Left ventricle myocardium inferior (tissue), 1 donor: ENCODE data around the gene TMEM19. TPM values are rescaled to one million over a fixed set of nuclear protein-coding genes. Genes with fewer than 3 reads are reported as not detected.

Experiments
- DNase-seq: peaks from one replicate; pipeline ENCODE4 v3.0.0-alpha.2; 2020
- H3K27ac ChIP-seq: fragments of 200-600 bp; replicated peaks from 2 replicates; pipeline ENCODE4 v1.8.0; 2021
- H3K27me3 ChIP-seq: fragments of 200-600 bp; 2 replicates; pipeline ENCODE4 v1.8.0; 2021; ENCODE audit warnings: low read depth
- H3K36me3 ChIP-seq: fragments of 200-600 bp; 2 replicates; pipeline ENCODE4 v1.8.0; 2021
- H3K4me1 ChIP-seq: fragments of 200-600 bp; 2 replicates; pipeline ENCODE4 v1.8.0; 2021
- H3K4me3 ChIP-seq: fragments of 200-600 bp; 2 replicates; pipeline ENCODE4 v1.8.0; 2021; ENCODE audit warnings: mild to moderate bottlenecking, moderate library complexity
- H3K9me3 ChIP-seq: fragments of 200-600 bp; replicated peaks from 2 replicates; pipeline ENCODE4 v1.8.0; 2021
- intact Hi-C: fragments of 100-400 bp; cut with micrococcal nuclease; formaldehyde crosslinking; loops from one replicate; pipeline ENCODE4 v1.11.0; 2022
- total RNA-seq: library from RNA; stranded (reverse); fragmentation: NEBNext Ultra II Directional; extraction: Animal tissue kit (Norgen Biotek cat#: 25700); gene quantifications from one replicate; pipeline ENCODE4 v1.2.1, GENCODE V29; 2021
- TF ChIP-seq, protein P1 (sequence below): fragments of 200-600 bp; IDR thresholded peaks from 2 replicates; pipeline ENCODE4 v1.8.0; 2021; ENCODE audit warnings: antibody characterized with exemption, mild to moderate bottlenecking, borderline replicate concordance
- donor health status: DM: no; HTN: yes; CAD: no; lungs with severe emphysema.

Gene TMEM19
- total RNA-seq, 1 donor from 2014 or later = 25.1 TPM

DNA sequence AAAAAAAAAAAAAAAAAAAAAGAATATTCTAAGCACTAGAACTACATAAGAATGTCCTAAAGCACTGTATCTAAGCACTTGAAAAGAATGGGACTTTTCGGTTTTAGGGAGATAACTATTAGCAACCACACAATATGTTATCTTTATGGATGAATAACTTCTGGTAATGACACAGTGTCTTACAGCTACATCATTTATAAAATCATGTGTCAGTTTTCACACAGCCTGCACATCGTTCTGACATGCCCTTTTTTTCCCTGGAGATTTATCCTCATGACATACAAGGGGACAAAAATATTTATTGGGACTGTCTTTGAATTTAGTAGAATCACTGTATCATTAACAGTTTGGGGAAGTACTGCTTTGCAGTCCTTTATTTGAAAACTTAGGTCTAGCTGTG is 17.3 kb downstream of the TMEM19 start:
- TF ChIP-seq, protein P1, sequence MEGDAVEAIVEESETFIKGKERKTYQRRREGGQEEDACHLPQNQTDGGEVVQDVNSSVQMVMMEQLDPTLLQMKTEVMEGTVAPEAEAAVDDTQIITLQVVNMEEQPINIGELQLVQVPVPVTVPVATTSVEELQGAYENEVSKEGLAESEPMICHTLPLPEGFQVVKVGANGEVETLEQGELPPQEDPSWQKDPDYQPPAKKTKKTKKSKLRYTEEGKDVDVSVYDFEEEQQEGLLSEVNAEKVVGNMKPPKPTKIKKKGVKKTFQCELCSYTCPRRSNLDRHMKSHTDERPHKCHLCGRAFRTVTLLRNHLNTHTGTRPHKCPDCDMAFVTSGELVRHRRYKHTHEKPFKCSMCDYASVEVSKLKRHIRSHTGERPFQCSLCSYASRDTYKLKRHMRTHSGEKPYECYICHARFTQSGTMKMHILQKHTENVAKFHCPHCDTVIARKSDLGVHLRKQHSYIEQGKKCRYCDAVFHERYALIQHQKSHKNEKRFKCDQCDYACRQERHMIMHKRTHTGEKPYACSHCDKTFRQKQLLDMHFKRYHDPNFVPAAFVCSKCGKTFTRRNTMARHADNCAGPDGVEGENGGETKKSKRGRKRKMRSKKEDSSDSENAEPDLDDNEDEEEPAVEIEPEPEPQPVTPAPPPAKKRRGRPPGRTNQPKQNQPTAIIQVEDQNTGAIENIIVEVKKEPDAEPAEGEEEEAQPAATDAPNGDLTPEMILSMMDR = no peak
- intact Hi-C loops = no loop called here
- no peaks in the 10 kb centered on the region for H3K27me3 ChIP-seq
- no peak overlapping the region for H3K4me3 ChIP-seq
- H3K4me1 ChIP-seq = no peaks in the 10 kb centered on the region
- H3K27ac ChIP-seq = no peak overlapping the region
- no peaks in the 10 kb centered on the region for H3K9me3 ChIP-seq
- H3K36me3 ChIP-seq = peaks cover 60% of the 10 kb centered on the region
- DNase-seq = no peak

DNA sequence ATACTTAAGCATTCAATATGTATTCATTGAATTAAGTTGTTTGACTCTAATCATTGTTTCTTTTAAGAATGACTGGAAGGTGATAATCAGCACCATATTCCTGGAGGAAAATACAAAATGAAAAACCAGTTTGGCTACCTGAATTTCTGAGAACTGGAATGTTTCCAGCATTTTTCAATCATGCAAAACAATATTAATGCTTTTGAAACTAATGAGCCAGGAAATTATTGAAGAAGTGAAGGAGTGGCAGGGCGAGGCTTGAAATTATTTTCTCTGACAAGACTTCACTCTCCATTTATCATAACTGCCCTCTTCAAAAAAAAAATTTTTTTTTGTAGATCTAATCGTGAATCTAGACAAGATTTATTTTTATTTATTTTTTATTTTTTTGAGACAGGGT is 19.0 kb downstream of the TMEM19 start:
- Histone ChIP-seq H3K27ac (no peak overlapping the region), H3K4me3 (no peak overlapping the region), H3K9me3 (no peaks in the 10 kb centered on the region), H3K36me3 (peaks cover 43% of the 10 kb centered on the region), H3K4me1 (no peaks in the 10 kb centered on the region), H3K27me3 (no peaks in the 10 kb centered on the region)
- TF ChIP-seq, protein P1 = no peak
- no peak for DNase-seq
- intact Hi-C loops = no loop called here

DNA sequence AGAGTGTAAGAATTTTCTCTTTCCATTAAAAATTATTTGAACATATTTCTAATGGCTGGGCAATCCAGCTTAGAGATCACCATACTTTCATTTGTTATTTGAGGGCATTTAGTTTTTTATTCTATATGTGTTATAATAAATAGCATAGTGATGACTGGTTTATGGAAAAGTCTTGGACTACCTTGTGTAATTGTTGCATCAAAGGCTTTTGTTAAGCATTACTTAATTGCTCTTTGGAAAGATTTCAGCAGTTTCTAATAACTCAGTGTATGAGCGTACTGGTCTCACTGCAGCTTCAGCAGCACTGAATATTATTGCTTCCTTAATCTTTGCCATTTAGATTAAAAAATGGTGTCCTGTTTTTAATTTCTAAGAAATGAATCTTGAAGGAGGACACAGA is 22.8 kb downstream of the TMEM19 start:
- Histone ChIP-seq H3K9me3 (peaks cover 10% of the 10 kb centered on the region), H3K27ac (no peak overlapping the region), H3K27me3 (no peaks in the 10 kb centered on the region), H3K4me1 (no peaks in the 10 kb centered on the region), H3K4me3 (no peak overlapping the region), H3K36me3 (peaks cover 17% of the 10 kb centered on the region)
- intact Hi-C loops = no loop called here
- TF ChIP-seq, protein P1 = no peak
- DNase-seq = no peak

DNA sequence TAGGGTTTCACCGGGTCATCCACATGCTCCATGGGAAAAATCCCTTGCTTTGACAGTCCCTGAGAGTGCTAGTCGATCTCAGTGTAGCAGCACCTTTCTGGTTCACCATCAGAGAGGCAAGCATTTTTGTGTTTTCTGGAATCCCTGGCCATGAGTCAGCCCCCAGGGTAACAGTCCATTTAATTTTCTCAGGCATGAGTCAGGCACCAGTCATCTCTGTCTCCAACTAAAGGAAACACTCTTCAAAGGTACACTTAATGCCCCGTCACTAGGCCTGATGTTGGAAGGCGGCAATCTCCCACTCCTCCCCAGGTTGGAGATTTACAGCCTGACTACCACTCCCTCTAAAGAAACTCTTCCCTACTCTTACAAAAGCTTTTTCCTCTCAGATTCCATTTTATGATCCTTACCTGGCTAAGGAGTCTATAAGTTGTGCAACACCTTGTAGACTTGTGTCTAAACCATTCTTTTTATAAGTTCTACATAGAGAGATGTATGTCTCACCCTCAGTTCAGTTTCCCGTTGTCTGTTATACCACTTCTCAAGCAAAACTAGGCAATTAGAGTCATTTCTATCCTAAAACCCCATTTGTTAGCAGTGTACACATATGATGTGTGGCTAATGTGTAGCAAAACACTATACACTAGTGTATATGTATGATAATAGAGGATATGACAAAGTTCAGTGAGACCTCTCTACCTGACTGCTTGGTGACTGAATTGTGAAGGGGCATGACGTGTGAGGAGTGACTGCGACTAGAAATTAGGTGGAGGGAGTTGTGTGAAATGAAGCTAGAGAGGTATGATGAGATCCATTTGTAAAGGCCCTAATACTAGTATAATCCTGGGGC is 24.6 kb downstream of the TMEM19 start:
- no peaks in the 10 kb centered on the region for H3K27me3 ChIP-seq
- no peak overlapping the region for H3K27ac ChIP-seq
- H3K4me1 ChIP-seq = no peaks in the 10 kb centered on the region
- H3K9me3 ChIP-seq = peaks cover 29% of the 10 kb centered on the region
- H3K4me3 ChIP-seq = no peak overlapping the region
- intact Hi-C loops = no loop called here
- peaks cover 7% of the 10 kb centered on the region for H3K36me3 ChIP-seq
- no peak for DNase-seq
- TF ChIP-seq, protein P1 = no peak

DNA sequence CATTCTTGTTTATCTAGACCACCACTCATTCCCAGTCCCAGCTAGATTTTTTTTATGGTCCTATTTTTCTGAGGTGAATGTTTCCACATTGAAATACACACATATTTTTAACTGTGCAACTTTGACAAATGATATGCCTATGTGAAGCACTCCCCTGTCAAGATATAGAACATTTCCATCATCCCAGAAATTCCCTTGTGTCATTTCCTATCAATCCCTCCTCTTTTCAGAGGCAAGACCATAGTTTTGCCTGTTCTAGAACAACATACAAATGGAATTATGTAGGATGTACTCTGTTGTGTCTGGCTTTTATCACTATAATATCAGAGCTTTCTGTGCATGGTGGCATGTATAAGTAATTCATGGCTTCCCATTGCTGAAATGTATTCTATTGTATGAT is 32.7 kb downstream of the TMEM19 start:
- DNase-seq = no peak
- TF ChIP-seq, protein P1 = no peak
- Histone ChIP-seq H3K36me3 (no peaks in the 10 kb centered on the region), H3K9me3 (peaks cover 21% of the 10 kb centered on the region), H3K27me3 (no peaks in the 10 kb centered on the region), H3K4me1 (peaks cover 3% of the 10 kb centered on the region), H3K27ac (no peak overlapping the region), H3K4me3 (no peak overlapping the region)
- intact Hi-C loops = no loop called here
